Endothelial cell of umbilical vein (primary cell): ENCODE results near the gene ZNF33B.

Source experiments
- CTCF ChIP-seq, 2 donors: IDR thresholded peaks; 1 replicate in 1 of 2; 2 replicates in 1 of 2; pipeline ENCODE4 v1.5.1; 2011; ENCODE audit warnings: low read length in 2 of 2, mild to moderate bottlenecking in 2 of 2, moderate library complexity in 2 of 2, control low read depth in 1 of 2, inconsistent platforms in 1 of 2, low read depth in 1 of 2; ENCODE audit not compliant: insufficient read depth in 1 of 2; ENCODE audit errors: extremely low read depth in 1 of 2
- FOS ChIP-seq: IDR thresholded peaks from 2 replicates; pipeline ENCODE4 v1.6.1; 2011; ENCODE audit warnings: mild to moderate bottlenecking, low read length, moderate library complexity, borderline replicate concordance; ENCODE audit not compliant: insufficient read depth
- JUN ChIP-seq: IDR thresholded peaks from 2 replicates; pipeline ENCODE4 v1.6.1; 2011; ENCODE audit warnings: borderline replicate concordance, low read depth; ENCODE audit not compliant: insufficient read length, insufficient read depth
- POLR2AphosphoS5 ChIP-seq: IDR thresholded peaks from 2 replicates; pipeline ENCODE4 v1.6.1; 2012; ENCODE audit warnings: low read depth, mild to moderate bottlenecking, control low read depth, low read length, moderate library complexity; ENCODE audit not compliant: insufficient read depth

GRCh38 chr10:42578019-42578418 lies 60.4 kb downstream of the ZNF33B start:
- TF ChIP-seq FOS (no peak), CTCF (IDR thresholded peaks at IDR 0.05; ENCODE audit: extremely low read depth in 1 of 2, insufficient read depth in 1 of 2, low read depth in 1 of 2, low read length in 2 of 2) (no peak), POLR2AphosphoS5 (no peak), JUN (no peak)
